HG03378 (cell line): Measurements from ENCODE around the gene NCOR2.

Source experiments
- ATAC-seq: cut with Tn5 transposase; IDR thresholded peaks from one replicate; pipeline ENCODE4 v1.9.1; 2021; ENCODE audit warnings: mild to moderate bottlenecking, moderate library complexity; ENCODE audit not compliant: unreplicated experiment

NCOR2 gene

GRCh38 chr12:124529565-124530276 lies 37.7 kb downstream of the NCOR2 start:
- ATAC-seq: no peak

GRCh38 chr12:124527861-124528561 lies 39.4 kb downstream of the NCOR2 start:
- ATAC-seq: no peak

- ATAC-seq: no peak
Observed at GRCh38 chr12:124525927-124526692, 41.3 kb downstream of the NCOR2 start.

GRCh38 chr12:124525455-124525854 lies 42.0 kb downstream of the NCOR2 start:
- ATAC-seq: no peak

GRCh38 chr12:124524231-124524925 lies 43.0 kb downstream of the NCOR2 start:
- no peak for ATAC-seq

- no peak for ATAC-seq
Observed at GRCh38 chr12:124523071-124523470, 44.3 kb downstream of the NCOR2 start.

GRCh38 chr12:124520907-124521306 lies 46.5 kb downstream of the NCOR2 start:
- ATAC-seq: no peak

- no peak for ATAC-seq
Observed at GRCh38 chr12:124520265-124520701, 47.1 kb downstream of the NCOR2 start.

- no peak for ATAC-seq
Observed at GRCh38 chr12:124519746-124520145, 47.7 kb downstream of the NCOR2 start.

- ATAC-seq: no peak
Observed at GRCh38 chr12:124518051-124518932, 49.1 kb downstream of the NCOR2 start.
